HepG2 (cell line): ENCODE data around the gene SOX12. TPM values are rescaled to one million over a fixed set of nuclear protein-coding genes. Genes with fewer than 3 reads are reported as not detected.
A peak's percentile ranks its signal among the peaks of the same experiment; 100 is the strongest.

Experiments
- AHR ChIP-seq: IDR thresholded peaks from 2 replicates; pipeline ENCODE4 v1.6.1; 2018; ENCODE audit warnings: missing genetic modification reagents, missing compliant biosample characterization
- ATF7 ChIP-seq, 2 experiments: fragments of 450-650 bp in 1 of 2; sonication (generic) in 1 of 2; formaldehyde crosslinking in 1 of 2; IDR thresholded peaks; 2 replicates each; pipeline versions ENCODE4 v1.4.0 to v1.6.1; 2016 to 2020; ENCODE audit warnings: antibody characterized with exemption in 1 of 2, mild to moderate bottlenecking in 1 of 2, missing genetic modification reagents in 1 of 2
- CBX5 ChIP-seq: sonication (generic); formaldehyde crosslinking; IDR thresholded peaks from 2 replicates; pipeline ENCODE4 v1.4.0; 2020; ENCODE audit warnings: missing genetic modification reagents, borderline replicate concordance
- FOXO1 ChIP-seq: sonication (generic); formaldehyde crosslinking; IDR thresholded peaks from 2 replicates; pipeline ENCODE4 v1.4.0; 2020; ENCODE audit warnings: missing genetic modification reagents
- HMG20B ChIP-seq: conservative IDR thresholded peaks from 2 replicates; pipeline ENCODE4 v1.6.1; 2016; ENCODE audit warnings: missing genetic modification reagents, missing compliant biosample characterization
- KMT2B ChIP-seq: IDR thresholded peaks from 2 replicates; pipeline ENCODE4 v1.6.1; 2016; ENCODE audit warnings: missing genetic modification reagents, missing compliant biosample characterization
- NFYB ChIP-seq: sonication (generic); formaldehyde crosslinking; IDR thresholded peaks from 2 replicates; pipeline ENCODE4 v1.4.0; 2020; ENCODE audit warnings: missing genetic modification reagents
- RXRB ChIP-seq: IDR thresholded peaks from 2 replicates; pipeline ENCODE4 v1.6.1; 2016; ENCODE audit warnings: borderline replicate concordance, missing genetic modification reagents, missing compliant biosample characterization
- SRSF4 ChIP-seq: fragments of 200-400 bp; formaldehyde crosslinking; IDR thresholded peaks from one replicate; pipeline ENCODE4 v1.6.1; 2018; ENCODE audit warnings: mild to moderate bottlenecking, low read depth, low read length, moderate library complexity; ENCODE audit not compliant: poor library complexity, severe bottlenecking
- TOE1 ChIP-seq: sonication (generic); formaldehyde crosslinking; IDR thresholded peaks from 2 replicates; pipeline ENCODE4 v1.4.0; 2020; ENCODE audit warnings: mild to moderate bottlenecking, missing genetic modification reagents
- WIZ ChIP-seq: sonication (generic); formaldehyde crosslinking; IDR thresholded peaks from 2 replicates; pipeline ENCODE4 v1.5.1; 2020; ENCODE audit warnings: mild to moderate bottlenecking, missing genetic modification reagents
- ZNF136 ChIP-seq: sonication (generic); formaldehyde crosslinking; IDR thresholded peaks from 2 replicates; pipeline ENCODE4 v1.8.1; 2022; ENCODE audit warnings: low read depth, mild to moderate bottlenecking, moderate library complexity, missing genetic modification reagents
- ZNF260 ChIP-seq: sonication (generic); formaldehyde crosslinking; IDR thresholded peaks from 2 replicates; pipeline ENCODE4 v1.4.0; 2020; ENCODE audit warnings: missing genetic modification reagents, low read depth, mild to moderate bottlenecking, borderline replicate concordance
- ZNF501 ChIP-seq: sonication (generic); formaldehyde crosslinking; IDR thresholded peaks from 2 replicates; pipeline ENCODE4 v1.5.1; 2020; ENCODE audit warnings: mild to moderate bottlenecking, moderate library complexity, missing genetic modification reagents
- ZNF564 ChIP-seq: sonication (generic); formaldehyde crosslinking; IDR thresholded peaks from 2 replicates; pipeline ENCODE4 v1.8.1; 2023; ENCODE audit warnings: mild to moderate bottlenecking, missing genetic modification reagents
- ZSCAN22 ChIP-seq: sonication (generic); formaldehyde crosslinking; IDR thresholded peaks from 2 replicates; pipeline ENCODE4 v1.4.0; 2020; ENCODE audit warnings: mild to moderate bottlenecking, missing genetic modification reagents
- polyA plus RNA-seq, 8 experiments: library from polyadenylated mRNA; depleted of rRNA in 3 of 8; stranded (reverse) in 7 of 8; unstranded in 1 of 8; fragments of >200 nt; fragmentation: Illumina TruSeq in 4 of 8; extraction: Trizol in 4 of 8; gene quantifications; 2 replicates each; pipeline versions ENCODE4 v1.2.1 to v1.2.3, GENCODE V29; 2011 to 2016; ENCODE audit warnings: low read depth in 4 of 8, missing spikeins in 1 of 8, mixed read lengths in 1 of 8; ENCODE audit not compliant: insufficient read depth in 1 of 8
- total RNA-seq, 5 experiments: library from RNA; depleted of rRNA; stranded (reverse); fragments of >200 nt; fragmentation: Illumina TruSeq; extraction: Trizol; gene quantifications; 2 replicates each; pipeline ENCODE4 v1.2.3, GENCODE V29; 2016; ENCODE audit warnings: low read depth in 1 of 5
- TF ChIP-seq, protein P1 (sequence below): IDR thresholded peaks from 2 replicates; pipeline ENCODE4 v1.6.1; 2016; ENCODE audit warnings: low read depth
- TF ChIP-seq, protein P2 (sequence below): IDR thresholded peaks from 2 replicates; pipeline ENCODE4 v1.6.1; 2012; ENCODE audit warnings: inconsistent platforms
- TF ChIP-seq, protein P3 (sequence below): sonication (generic); formaldehyde crosslinking; IDR thresholded peaks from 2 replicates; pipeline ENCODE4 v1.5.1; 2020; ENCODE audit warnings: missing genetic modification reagents, mild to moderate bottlenecking, borderline replicate concordance
- TF ChIP-seq, protein P4 (sequence below): sonication (generic); formaldehyde crosslinking; conservative IDR thresholded peaks from 2 replicates; pipeline ENCODE4 v1.4.0; 2020; ENCODE audit warnings: missing genetic modification reagents
- TF ChIP-seq, protein P5 (sequence below): sonication (generic); formaldehyde crosslinking; IDR thresholded peaks from 2 replicates; pipeline ENCODE4 v1.5.1; 2020; ENCODE audit warnings: missing genetic modification reagents, mild to moderate bottlenecking, borderline replicate concordance

SOX12 gene
- total and polyA plus RNA-seq, 2 of the 13 experiments (the other 11 are each of a cell fraction or from before 2014, with no cell fraction given) = 10.0 to 18.7 TPM

DNA sequence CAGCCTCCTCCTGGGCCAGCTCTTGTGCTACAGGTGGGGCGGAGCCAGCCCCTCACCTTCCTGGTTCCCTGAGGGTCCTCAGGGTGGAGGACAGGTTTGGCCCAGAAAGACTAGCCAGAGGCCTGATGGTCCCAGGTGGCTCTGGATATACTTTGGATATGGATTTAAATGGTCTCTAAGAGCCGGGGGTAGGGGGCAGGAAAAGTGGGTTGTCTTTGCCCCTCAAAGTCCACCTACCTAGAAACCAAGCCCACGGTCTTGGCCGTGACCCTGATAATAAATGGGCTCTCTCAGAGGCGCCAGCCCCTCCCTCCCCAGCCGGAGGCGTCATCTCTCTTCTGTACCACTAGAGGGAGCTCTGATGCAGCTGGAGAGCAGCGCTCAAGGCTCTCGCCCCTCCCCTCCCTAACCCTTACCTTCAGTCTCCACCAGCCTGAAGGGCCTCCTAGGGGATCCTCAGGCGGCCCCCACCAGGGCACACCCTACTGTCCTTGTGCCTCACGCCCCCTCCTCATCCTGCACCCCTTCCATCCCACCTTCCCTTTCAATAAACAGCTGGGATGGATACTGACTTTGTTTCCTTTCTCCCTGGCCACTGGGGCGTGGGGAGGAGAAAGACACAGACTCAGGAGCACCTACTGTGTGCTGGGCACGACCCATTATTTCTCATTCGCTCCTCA lies 29.1 kb downstream of the SOX12 start (continued):
- TF ChIP-seq, protein P1, sequence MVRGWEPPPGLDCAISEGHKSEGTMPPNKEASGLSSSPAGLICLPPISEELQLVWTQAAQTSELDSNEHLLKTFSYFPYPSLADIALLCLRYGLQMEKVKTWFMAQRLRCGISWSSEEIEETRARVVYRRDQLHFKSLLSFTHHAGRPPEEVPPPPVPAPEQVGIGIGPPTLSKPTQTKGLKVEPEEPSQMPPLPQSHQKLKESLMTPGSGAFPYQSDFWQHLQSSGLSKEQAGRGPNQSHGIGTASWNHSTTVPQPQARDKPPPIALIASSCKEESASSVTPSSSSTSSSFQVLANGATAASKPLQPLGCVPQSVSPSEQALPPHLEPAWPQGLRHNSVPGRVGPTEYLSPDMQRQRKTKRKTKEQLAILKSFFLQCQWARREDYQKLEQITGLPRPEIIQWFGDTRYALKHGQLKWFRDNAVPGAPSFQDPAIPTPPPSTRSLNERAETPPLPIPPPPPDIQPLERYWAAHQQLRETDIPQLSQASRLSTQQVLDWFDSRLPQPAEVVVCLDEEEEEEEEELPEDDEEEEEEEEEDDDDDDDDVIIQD (CRISPR knock-in tag) = no peak
- peak; percentile 74 for TF ChIP-seq RXRB (CRISPR knock-in tag)
- peak; percentile 95 for TF ChIP-seq ZNF501
- TF ChIP-seq ZNF260 (CRISPR knock-in tag) = 0 out of 2 replicates have a peak, but pooled peaks have one; percentile 17
- peak; percentile 75; the same call in 1 of the 2 replicates for TF ChIP-seq CBX5 (CRISPR knock-in tag)
- TF ChIP-seq ZSCAN22 (CRISPR knock-in tag) = 0 out of 2 replicates have a peak, but pooled peaks have one; percentile 43
- TF ChIP-seq HMG20B = no peak; the same call in 1 of the 2 replicates
- 0 out of 2 replicates have a peak, but pooled peaks have one; percentile 32 for TF ChIP-seq ZNF136 (CRISPR knock-in tag)
- 0 out of 2 replicates have a peak, but pooled peaks have one; percentile 58 for TF ChIP-seq WIZ (CRISPR knock-in tag)
- TF ChIP-seq, protein P2, sequence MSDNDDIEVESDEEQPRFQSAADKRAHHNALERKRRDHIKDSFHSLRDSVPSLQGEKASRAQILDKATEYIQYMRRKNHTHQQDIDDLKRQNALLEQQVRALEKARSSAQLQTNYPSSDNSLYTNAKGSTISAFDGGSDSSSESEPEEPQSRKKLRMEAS = peak; percentile 46; the same call in 1 of the 2 replicates
- TF ChIP-seq NFYB (CRISPR knock-in tag) = no peak
- no peak for TF ChIP-seq SRSF4
- no peak for TF ChIP-seq ATF7 (IDR thresholded peaks at IDR 0.05)
- no peak; the same call in 1 of the 2 replicates for TF ChIP-seq ATF7 (CRISPR knock-in tag; IDR thresholded peaks at IDR 0.05)
- TF ChIP-seq KMT2B (CRISPR knock-in tag) = peak; percentile 55; the same call in 1 of the 2 replicates
- TF ChIP-seq, protein P3, sequence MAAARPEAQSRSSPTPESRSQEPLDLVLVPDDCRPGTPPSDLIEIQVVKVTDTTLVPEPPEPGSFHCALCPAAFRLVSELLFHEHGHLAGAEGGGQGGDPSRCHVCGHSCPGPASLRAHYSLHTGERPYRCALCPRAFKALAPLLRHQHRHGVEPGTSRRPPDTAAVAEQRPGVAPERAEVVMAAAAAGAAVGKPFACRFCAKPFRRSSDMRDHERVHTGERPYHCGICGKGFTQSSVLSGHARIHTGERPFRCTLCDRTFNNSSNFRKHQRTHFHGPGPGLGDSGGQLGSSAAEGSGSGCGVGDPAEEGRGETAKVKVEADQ = peak; percentile 86; the same call in 1 of the 2 replicates
- peak; percentile 58; the same call in 1 of the 2 replicates for TF ChIP-seq AHR (CRISPR knock-in tag)
- TF ChIP-seq FOXO1 (CRISPR knock-in tag) = peak; percentile 63
- peak; percentile 74; the same call in 1 of the 2 replicates for TF ChIP-seq TOE1 (CRISPR knock-in tag)
- TF ChIP-seq, protein P4, sequence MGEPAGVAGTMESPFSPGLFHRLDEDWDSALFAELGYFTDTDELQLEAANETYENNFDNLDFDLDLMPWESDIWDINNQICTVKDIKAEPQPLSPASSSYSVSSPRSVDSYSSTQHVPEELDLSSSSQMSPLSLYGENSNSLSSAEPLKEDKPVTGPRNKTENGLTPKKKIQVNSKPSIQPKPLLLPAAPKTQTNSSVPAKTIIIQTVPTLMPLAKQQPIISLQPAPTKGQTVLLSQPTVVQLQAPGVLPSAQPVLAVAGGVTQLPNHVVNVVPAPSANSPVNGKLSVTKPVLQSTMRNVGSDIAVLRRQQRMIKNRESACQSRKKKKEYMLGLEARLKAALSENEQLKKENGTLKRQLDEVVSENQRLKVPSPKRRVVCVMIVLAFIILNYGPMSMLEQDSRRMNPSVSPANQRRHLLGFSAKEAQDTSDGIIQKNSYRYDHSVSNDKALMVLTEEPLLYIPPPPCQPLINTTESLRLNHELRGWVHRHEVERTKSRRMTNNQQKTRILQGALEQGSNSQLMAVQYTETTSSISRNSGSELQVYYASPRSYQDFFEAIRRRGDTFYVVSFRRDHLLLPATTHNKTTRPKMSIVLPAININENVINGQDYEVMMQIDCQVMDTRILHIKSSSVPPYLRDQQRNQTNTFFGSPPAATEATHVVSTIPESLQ (CRISPR knock-in tag) = peak; percentile 92; the same call in 1 of the 2 replicates
- TF ChIP-seq, protein P5, sequence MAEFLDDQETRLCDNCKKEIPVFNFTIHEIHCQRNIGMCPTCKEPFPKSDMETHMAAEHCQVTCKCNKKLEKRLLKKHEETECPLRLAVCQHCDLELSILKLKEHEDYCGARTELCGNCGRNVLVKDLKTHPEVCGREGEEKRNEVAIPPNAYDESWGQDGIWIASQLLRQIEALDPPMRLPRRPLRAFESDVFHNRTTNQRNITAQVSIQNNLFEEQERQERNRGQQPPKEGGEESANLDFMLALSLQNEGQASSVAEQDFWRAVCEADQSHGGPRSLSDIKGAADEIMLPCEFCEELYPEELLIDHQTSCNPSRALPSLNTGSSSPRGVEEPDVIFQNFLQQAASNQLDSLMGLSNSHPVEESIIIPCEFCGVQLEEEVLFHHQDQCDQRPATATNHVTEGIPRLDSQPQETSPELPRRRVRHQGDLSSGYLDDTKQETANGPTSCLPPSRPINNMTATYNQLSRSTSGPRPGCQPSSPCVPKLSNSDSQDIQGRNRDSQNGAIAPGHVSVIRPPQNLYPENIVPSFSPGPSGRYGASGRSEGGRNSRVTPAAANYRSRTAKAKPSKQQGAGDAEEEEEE (CRISPR knock-in tag) = no peak
- peak; percentile 82; the same call in 1 of the 2 replicates for TF ChIP-seq ZNF564 (CRISPR knock-in tag)
